Upper lobe of left lung (tissue), 4 donors: ENCODE measurements around the gene TMEM117.

Experiments
- EP300 ChIP-seq, 4 donors: sonication (generic); formaldehyde crosslinking; IDR thresholded peaks; one replicate each; pipeline ENCODE4 v1.5.1; 2017; ENCODE audit warnings: antibody characterized with exemption in 4 of 4, control low read depth in 2 of 4
- POLR2A ChIP-seq, 4 donors: fragments of 450-650 bp; IDR thresholded peaks; one replicate each; pipeline ENCODE4 v1.5.1; 2016 to 2017; ENCODE audit warnings: antibody characterized with exemption in 4 of 4, mild to moderate bottlenecking in 2 of 4
- POLR2AphosphoS5 ChIP-seq, 2 donors: sonication (generic); formaldehyde crosslinking; IDR thresholded peaks; one replicate each; pipeline ENCODE4 v1.5.1; 2017; ENCODE audit warnings: antibody characterized with exemption in 2 of 2
- TF ChIP-seq, protein P1 (sequence below), 6 experiments: fragments of 450-650 bp in 4 of 6; fragments of 200-600 bp in 2 of 6; sonication (generic) in 2 of 6; IDR thresholded peaks; one replicate each; pipeline ENCODE4 v1.5.1; 2016 to 2019; ENCODE audit warnings: antibody characterized with exemption in 6 of 6

GRCh38 chr12:44148936-44149335 lies 313.1 kb downstream of the TMEM117 start:
- TF ChIP-seq, protein P1, sequence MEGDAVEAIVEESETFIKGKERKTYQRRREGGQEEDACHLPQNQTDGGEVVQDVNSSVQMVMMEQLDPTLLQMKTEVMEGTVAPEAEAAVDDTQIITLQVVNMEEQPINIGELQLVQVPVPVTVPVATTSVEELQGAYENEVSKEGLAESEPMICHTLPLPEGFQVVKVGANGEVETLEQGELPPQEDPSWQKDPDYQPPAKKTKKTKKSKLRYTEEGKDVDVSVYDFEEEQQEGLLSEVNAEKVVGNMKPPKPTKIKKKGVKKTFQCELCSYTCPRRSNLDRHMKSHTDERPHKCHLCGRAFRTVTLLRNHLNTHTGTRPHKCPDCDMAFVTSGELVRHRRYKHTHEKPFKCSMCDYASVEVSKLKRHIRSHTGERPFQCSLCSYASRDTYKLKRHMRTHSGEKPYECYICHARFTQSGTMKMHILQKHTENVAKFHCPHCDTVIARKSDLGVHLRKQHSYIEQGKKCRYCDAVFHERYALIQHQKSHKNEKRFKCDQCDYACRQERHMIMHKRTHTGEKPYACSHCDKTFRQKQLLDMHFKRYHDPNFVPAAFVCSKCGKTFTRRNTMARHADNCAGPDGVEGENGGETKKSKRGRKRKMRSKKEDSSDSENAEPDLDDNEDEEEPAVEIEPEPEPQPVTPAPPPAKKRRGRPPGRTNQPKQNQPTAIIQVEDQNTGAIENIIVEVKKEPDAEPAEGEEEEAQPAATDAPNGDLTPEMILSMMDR (IDR thresholded peaks at IDR 0.05) = no peak
- TF ChIP-seq EP300 (IDR thresholded peaks at IDR 0.05) = no peak
- TF ChIP-seq POLR2AphosphoS5 (IDR thresholded peaks at IDR 0.05) = no peak
- no peak for TF ChIP-seq POLR2A (IDR thresholded peaks at IDR 0.05)
